GM18498 (cell line): ENCODE measurements around the gene PIK3C3.

ENCODE experiments used
- ATAC-seq: cut with Tn5 transposase; IDR thresholded peaks from one replicate; pipeline ENCODE4 v1.9.1; 2021; ENCODE audit warnings: mild to moderate bottlenecking, moderate library complexity; ENCODE audit not compliant: unreplicated experiment

PIK3C3 gene

DNA sequence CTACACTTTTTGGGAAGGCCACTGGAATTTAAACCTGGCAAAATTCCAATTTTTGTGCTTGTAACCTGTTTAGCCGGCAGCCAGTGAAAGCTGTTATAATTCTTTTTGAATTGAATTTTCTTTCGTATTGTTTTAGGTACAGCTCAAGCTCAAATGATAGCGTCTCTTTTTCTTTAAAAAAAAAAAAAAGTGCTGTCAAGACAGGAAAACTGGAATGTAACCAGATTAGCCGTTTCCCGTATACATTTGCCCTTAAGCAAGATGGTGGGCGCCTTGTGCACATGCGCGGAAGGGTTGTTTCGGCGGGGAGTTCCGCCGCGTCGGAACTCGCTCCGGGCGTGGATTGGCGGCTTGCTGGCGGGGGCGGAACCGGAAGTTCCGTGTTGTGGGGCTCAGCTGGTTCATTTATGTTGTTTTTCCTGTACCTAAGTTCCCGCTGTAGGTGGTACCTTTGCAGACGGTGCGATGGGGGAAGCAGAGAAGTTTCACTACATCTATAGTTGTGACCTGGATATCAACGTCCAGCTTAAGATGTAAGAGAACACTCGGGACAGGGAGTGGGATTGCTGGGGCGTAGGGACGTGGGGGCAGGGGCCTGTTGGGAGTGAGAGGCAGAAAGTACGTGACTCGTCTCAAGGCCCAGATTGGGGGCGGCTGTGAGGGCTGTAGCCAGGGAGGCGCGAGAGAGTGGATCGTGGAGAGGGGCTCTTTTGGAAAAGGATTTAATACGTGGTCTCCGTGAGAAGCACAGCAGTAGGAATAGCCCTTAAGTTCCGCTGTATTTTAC lies at the start of gene PIK3C3:
Gene PIK3C3 (plus strand): TSS at position 408 of the 787 bp plus-strand sequence. CDS start 58 bp downstream, at position 466.
- ATAC-seq: peak; percentile 97

DNA sequence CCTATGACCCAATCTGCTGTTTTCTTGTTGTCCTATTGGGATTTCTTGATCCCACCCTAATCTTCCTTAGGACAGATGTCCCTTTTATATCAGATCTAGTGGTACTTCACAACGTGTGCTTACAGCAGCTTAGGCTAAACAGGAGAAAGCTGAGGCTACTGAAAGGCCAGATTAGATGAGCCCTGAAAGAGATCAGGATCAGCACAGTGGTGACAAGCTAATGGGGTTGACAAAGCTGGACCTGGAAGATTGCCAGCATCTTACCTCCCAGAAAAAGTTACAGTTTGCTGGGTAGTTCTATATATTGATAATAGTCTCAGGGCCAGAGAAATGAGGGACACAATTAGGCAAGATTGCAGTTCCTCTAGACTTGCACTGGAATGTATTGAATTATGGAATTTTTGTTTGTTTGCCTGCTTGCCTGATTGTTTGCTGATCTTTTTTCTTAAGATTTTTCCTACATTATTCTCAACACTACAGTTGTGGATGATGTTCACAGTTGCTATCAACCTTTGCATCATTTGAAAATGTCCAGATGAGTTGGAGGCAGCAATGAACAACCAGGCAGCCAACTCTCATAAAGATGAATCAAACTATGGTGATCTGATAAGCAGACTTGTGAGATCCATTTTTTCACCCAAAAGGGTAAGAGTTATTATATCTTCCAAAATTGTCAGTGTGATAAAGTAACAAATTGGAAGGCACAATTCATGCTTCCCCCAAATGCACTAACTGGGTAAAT lies 49.1 kb upstream of the PIK3C3 start:
- ATAC-seq: no peak

DNA sequence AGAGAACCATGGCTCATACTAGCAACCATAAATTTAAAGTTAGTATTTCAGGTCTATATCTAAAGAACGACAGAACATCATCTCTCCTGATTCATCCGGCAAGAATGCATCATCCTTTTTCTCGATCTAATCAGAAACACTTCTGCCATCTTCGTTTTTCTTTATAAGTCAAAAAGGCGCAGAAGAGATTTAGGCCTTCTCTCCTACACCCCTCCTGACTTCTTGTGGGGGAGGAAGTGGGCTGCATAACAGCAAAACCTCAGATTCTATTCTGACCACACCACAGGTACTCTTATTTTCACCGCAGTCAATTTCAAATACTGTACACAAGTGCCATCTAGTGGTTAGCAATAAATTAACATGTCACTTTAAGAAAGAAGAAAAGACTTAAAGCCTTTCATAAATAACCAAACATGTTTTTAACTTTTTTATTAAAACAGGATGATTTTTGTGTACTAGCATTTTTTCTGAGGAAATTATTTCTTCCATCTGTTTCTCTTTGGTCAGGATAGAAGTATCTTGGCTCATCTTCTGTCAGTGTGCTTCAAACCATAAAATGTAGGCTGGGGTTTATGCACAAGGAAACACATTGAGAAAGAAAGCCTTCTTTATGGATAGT lies 48.4 kb upstream of the PIK3C3 start:
- peak; percentile 93 for ATAC-seq

DNA sequence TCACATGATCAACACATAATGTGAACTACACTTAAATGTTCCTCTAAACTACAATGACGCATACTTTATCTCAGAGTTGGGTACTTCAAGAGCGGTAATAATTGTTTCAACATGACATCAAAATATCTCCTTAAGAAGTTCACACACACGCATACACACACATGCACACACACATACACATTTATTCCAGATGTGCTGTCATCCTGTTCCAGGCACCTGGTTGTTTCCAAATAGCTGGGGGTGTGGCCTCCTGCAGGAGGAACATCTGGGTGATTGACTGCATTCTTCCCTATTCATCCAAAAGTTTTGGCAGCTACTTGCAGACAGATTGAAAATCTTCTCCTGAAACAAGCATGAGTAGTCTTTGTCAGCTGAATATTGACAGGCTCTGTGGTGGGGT lies 37.9 kb upstream of the PIK3C3 start:
- no peak for ATAC-seq

DNA sequence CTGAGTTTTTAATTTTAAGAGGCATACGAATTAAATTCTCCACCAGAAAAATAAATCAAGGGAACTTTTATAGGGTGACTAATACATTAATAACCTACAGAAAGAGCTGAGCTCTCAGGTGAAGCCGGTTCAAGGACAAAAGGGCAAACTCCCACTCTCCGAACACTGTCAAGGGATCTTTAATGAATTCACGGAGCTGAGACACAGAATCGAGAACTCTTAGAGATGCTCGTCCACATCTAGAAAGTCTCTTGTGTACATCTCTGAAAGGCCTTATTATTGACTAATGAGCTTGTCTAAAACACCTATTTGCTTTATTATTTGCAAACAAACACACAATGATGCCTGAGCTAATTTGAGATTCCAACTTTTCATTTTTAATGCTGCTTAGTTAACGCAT lies 33.3 kb upstream of the PIK3C3 start:
- no peak for ATAC-seq

DNA sequence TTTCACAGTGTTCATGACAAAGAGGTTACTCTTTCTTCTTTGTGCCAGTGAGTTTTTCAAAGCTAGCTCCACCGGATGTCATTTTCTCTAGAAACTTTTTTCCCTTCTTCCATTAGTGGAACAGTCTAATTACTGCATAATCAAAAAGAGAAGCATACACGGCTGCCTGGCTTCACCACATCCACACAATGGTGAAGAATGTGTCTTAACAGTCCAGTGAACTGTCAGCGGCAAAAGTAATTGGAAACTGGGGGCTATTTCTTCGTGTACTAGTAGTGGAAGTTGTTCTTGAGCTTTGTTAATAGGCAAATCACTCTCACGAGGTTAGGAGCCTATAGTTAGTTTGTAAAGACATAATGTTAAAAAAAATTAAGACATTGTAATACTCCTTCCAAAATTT lies 32.9 kb upstream of the PIK3C3 start:
- ATAC-seq: no peak

DNA sequence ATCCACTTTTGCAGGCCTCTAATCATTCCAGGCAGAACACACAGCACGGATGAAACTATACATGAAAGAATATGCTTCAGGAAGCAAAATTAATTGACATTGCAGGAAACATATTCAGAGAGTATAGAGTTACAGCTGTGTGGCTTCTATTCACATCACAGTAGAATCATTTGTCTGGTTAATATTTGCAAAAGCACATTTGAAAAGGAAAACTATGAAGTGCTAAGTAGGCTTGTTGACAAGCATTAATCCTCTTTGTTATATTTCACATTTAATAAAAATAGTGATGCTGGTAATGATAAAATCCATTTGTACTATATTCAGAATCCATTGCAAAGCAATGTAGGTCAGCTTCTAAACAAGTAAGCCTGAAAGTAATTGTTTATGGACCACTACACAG lies 32.2 kb upstream of the PIK3C3 start:
- ATAC-seq: no peak

DNA sequence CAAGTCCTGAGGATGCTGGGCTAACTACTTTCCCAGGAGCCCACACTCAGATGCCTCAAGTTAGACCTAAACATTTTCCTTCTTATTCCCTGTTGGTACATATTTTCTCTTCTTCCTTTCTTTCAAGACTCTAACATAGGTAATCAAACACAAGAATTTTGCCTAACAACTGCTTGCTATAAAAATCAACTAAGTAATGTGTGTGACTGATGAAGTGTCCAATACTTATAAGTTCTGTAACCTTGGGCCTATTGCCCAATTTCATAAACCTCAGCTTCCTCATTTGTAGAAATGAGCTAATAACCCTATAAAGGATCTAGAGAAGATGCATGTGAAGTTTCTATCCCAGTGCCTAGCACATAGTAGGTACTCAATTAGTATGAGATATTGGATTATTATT lies 31.6 kb upstream of the PIK3C3 start:
- no peak for ATAC-seq

DNA sequence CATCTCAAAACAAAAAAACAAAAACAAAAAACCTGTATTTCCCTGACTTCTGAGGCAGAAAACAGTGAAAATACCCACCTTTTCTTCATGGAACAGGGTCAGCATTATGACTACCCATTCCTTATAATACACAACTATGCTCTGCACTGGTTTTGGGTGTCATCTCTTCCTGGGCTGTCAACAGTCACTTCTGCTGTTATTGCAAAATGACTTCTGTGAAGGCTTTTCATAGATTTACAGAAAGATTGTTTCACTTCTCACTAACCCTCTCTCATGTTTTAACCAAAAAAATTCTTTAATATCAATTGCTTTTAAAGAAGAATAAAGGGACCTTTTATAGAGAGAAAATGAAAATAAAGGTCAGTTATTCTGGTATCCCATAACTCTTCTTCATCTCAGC lies 26.5 kb upstream of the PIK3C3 start:
- ATAC-seq: no peak

DNA sequence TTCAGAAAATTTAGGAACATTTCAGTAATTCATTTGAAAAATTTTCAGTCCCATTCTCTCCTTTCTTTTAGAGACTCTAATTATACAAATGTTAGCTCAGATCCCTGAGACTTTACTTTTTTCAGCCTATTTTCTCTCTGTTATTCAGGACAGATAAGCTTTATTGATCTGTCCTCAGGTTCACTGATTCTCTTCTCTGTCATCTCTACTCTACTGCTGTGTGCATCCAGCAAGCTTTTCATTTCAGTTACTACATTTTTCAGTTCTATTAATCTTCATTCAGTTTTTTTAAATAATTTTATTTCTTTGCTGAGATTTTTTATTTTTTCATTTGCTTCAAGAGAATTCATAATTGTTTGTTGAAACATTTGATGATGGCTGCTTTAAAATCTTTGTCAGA lies 22.1 kb upstream of the PIK3C3 start:
- no peak for ATAC-seq

DNA sequence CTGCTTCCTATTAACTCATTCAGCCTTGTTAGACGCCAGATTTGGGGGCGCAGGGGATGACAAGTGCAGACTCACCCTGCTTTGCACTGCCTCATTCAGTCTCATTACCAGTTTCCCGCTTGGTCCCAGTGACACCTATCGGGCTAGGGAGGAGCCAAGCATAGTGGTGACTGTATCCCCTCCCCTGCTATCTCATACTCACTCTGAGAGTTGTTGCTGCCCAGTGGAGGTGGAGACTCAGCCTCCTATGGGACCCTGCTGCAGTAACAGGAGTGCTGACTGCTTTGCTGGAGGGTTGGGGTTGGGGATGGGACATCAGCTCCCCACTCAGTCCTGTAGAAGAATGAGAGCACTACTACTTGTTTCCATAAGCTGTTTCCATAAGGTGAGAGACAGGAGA lies 21.3 kb upstream of the PIK3C3 start:
- ATAC-seq: no peak

DNA sequence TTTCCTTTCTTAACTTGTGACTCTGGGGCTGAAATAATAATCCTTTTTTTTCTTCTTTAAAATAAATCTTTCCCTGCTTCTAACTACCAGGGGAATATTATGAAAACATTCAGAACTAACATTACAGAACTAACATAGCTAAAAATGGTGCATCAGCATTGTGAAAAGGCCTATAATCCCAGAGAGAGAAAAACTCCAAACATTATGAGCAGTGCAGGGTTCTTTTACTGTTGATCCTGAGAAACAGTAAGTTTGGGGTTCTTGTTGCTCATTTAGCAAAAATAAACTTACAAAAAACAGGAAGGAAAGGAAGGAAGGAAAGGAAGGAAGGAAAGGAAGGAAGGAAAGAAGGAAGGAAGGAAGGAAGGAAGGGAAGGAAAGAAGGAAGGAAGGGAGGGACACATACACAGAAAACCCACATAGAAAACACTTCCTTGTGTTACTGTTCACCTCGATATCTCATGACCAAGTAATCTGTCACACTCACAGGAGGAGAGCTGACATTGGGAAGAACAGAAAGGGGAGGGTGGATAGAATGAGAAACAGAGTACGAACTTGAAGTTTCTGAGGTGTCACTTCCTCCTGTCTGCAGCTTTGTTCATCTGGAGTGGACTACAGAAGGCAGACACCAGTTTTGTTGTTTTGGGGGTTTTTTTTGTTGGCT lies 18.4 kb upstream of the PIK3C3 start:
- ATAC-seq: peak; percentile 81

DNA sequence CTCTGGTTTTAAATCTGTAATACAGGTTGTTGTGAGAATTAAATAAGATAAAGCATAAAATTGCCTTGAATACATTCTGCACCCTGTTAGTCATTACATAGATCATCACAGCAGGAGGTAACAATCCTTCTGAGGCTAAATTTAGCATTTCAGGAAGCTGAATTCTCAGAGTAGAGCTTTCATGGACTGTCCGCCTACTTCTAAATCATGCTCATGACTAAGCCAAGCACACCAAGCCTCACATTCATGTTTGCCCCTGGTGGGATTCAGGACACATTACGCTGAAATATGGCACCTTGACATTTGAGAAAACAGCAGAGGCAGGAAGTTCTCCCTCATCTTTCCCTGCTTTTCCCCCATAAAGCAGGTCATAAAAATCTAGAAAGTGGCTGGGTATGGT lies 16.6 kb upstream of the PIK3C3 start:
- no peak for ATAC-seq

DNA sequence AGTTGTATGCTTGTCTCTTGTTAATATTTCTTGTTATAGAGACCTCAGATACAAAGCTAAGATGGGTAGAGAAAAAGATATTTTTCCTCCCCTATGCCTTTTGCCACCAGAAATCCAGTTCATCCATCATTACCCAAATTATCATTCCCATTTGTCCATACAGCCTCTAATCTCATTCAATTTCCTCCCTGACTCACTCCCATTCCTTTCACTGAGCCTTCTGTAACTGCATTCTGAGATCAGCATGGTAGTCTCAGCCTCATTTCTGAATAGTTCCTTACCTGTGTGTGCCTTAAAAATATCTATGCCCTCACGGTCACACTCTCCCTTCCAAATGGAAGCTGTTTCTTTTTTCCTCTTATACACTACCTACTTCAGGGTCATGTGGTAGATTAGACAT lies 15.7 kb upstream of the PIK3C3 start:
- ATAC-seq: no peak

DNA sequence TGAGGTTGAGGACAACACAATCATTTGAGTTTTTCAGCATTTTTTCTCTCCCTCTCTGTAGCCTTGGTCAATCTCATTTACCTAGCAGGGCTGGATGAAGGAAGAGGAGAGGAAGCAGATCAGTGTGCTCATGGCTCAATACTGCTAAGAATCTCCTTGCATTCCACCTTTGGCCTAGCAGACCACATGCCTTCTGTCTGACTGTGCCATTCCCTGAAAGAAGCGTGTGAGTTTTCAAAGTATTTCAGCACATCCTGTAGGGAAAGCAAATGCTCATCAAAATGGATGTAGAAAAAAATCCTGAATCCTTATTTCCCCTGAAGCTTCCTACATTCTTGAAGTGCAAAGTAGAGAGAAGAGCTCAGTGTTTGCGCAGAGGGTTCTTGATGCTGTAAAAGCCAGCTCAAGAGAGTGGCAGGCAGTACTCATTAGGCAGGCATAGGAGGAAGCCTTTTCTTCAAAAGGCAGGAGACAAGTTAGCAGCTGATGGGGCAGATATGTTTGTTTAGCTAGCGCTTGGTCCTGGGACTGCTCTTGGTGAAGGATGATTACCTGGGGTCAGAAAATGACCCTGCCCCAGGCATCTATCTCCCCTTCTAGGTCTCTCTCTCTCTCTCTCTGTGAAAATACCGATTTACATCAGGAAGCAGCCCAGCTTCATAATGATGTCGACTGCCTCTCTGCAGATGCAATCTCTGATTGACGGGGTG lies 14.4 kb upstream of the PIK3C3 start:
- ATAC-seq: no peak

DNA sequence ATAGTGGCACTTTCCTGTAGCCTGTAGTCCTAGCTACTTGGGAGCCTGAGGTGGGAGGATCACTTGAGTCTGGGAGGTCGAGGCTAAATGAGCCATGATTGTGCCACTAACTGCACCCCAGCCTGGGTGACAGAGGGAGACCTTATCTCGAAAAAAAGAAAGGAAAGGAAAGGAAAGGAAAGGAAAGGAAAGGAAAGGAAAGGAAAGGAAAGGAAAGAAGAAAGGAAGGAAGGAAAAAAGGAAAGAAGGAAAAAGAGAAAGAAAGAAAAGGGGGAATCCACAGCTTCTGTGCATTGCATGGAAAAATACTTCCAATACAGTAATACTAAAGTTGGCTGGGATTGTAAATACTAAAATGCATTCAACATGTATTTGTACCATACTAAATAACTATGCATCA lies 12.8 kb upstream of the PIK3C3 start:
- no peak for ATAC-seq

DNA sequence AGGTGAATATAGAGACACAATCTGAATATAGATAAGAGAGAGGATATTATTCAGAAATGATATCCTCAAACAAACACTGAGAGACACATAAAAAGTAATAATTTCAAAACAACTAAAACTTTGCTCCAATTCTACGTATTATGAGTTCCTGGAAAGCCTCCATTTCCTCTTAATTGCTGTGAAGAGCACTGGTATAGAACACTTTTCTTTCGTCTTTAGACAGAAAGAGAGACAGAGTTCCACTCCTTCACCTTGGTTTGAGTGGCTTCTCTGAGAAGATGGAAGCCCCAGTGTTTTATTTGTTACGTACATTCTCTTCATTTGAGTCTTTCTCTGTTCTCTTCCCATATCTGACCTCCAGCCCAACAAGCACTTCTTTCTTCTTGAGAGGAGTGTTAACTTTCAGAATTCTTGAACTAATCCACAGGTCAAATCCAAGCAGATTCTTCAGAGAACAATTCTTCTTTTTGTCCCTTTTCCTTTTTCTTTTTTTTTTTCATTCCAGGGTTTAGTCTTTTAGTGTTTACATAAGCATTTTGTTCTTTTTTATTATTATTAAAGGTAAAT lies 6.4 kb upstream of the PIK3C3 start:
- no peak for ATAC-seq

DNA sequence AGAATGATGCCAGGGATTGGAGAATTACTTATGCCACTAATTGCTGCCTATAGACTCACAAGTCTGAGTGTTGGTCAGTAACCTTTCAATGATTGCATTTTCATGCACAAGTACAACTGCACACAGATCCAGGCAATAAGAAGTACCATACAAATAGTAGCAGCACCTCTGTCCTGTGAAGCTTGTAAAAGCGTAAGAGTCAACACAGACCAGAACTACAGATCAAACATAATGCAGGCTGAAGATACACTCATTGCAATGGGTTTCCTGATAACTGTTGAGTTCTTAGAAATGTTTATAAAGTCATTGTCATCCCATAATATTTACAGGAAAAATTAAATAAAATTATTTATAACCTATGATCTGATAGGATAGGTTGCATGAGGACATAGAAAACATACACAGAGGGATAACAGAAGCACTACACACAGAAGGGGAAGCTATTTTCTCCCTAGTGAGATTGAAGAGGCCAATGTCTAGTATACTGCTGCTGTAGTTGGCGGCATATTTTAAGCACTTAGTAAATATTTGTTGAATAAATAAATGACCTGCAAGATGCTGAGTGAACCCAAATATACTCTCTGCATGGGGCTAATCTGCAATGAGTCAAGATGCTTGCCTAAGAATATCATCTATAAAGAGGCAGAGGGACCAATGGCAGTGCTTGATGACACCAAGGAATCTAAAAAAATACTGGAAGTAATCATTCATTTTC lies 5.7 kb upstream of the PIK3C3 start:
- ATAC-seq: no peak

DNA sequence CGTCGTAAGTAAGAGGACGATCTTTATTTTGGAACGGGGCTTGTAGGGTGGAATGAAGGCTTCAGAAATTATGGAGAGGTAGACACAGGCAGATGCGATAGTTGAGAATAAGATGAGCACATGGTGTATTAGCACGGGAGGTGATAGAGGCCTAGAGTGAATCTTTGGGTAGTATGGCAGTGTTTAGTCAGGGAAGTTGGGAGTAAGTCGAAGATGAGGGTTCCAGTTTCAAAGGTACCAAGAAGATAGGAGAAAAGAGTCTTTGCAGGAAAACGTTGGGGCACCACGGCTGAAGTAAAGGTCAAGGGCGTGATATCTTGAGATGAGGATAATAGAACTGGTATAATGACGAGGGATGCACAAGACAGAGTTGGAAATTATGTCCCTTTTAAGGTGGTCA lies 654 bp downstream of the PIK3C3 start:
- no peak for ATAC-seq

DNA sequence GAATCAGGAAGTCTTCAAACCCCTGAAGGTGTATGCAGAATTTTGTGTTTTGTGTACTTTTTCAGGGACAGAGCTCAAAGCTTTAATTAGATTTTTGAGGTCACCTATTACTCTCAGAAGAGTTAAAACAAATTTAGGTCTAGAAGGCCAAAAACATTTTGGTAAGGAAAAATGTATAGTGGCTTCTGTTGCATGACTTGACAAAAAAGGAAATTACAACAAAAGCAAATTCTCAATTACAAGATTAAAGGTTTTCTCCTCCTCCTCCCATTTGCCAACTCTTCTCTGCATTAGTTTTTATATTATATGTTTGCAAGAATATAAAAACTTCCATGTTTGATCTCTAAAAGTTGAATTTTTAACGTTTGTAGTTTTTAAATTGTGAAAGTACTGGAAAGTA lies 4.0 kb downstream of the PIK3C3 start:
- no peak for ATAC-seq
